Activated CD4-positive, alpha-beta T cell treated with anti-CD3 and anti-CD28 coated beads for 1 hour (primary cell): Measurements from ENCODE around the gene NFATC1.

Source experiments
- DNase-seq: peaks from one replicate; pipeline ENCODE4 v3.0.0-alpha.2; 2020

Gene NFATC1

GRCh38 chr18:79560861-79561210, 165.1 kb downstream of the NFATC1 start:
- no peak for DNase-seq

DNA sequence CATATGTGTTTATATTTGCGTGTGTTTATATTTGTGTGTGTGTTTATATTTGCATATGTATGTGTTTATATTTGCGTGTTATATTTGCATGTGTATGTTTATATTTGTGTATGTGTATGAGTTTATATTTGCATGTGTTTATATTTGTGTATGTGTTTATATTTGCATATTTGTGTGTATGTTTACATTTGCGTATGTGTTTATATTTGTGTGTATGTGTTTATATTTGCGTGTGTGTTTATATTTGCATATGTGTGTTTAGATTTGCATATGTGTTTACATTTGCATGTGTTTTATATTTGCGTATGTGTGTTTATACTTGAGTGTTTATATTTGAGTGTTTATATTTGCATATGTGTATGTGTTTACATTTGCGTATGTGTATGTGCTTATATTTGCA, 168.2 kb downstream of the NFATC1 start:
- DNase-seq, result no peak

DNA sequence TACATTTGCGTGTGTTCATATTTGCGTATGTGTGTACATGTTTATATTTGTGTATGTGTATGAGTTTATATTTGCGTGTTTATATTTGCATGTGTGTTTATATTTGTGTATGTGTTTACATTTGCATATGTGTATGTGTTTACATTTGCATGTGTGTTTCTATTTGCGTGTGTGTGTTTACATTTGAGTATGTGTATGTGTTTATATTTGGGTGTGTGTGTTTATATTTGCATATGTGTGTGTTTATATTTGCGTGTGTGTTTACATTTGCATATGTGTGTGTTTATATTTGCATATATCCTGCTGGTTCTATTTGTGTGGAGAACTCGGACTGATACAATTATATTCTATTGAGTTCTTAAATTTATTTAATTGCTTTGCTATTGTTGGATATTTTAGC, 168.7 kb downstream of the NFATC1 start:
- no peak for DNase-seq

GRCh38 chr18:79566771-79567431, 171.2 kb downstream of the NFATC1 start:
- DNase-seq, result no peak

GRCh38 chr18:79567481-79568147, 171.9 kb downstream of the NFATC1 start:
- no peak for DNase-seq

DNA sequence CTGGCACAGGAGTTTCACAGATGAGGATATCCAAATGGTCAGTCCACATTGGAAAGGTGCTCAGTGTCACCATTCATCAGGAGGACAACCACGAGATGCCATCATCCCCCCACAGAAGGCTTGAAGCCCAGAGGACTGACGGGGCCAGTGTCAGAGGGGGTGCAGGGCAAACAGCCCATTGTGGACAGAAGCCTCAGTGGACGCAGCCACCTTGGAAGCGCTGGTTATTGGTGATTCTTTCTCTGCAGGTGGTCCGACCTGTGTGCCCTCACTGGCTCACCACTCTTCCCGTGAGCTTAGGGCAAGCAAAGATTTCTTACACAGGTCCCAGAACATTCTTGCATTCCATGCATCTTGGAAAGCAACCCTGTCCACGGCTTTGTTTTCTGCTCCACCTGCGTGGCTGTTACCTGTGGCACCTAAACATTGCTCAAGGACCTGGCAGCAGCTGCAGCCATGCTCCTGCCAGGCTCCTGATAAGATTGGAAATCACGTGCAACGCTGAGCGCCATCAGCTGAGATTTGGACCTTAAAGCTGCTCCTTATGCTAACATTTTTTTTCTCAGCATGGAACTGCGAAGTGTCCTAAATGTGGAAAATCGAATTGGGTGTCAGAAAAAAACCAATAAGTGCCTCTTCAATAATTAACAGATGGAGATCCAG, 172.9 kb downstream of the NFATC1 start:
- no peak for DNase-seq

- no peak for DNase-seq
Observed at GRCh38 chr18:79569720-79570119, 174.0 kb downstream of the NFATC1 start.

DNA sequence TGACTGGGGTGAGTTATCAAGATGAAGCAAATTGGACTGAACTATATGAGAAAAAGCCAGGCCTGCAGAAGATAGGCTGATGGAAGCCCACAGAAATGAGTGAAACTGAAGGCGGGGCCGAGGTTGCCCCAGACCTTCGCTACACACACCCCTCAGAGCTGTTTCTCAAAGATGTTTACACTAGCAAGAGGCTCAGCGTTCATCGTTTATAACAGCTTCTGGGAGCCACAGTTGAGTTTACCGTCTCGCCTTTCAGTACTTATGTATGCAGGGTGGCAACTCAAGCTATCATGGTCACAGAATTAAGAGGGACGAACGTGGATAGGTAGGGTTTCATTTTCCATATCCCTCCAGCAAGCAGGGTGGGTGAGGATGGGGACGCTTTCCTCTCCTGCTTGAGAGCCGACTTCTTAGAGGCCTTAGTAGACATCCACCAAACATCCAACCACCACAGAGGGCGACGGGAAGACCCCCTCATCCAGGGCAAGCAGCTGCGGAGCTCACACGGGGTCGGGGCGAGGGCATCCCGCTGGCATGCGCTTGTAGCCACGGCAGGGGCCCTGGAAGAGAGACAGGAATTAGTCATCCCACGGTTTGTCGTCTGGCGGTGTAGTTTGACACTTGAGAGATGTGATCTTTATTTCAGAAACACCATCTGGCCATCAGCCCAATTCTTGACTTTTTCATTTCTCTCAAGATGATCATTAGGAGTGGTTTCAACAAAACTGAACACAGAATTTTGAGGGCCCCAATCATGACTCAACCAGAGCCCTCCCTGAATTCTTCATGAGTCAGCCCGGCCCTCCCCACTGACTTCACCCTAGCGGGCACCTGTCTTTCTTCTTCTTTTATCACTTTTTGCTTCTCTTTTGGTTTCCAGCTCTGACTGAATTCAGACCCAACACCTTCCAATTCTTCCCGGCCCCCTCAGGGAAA, 174.8 kb downstream of the NFATC1 start:
- no peak for DNase-seq

- DNase-seq, result no peak
Observed at GRCh38 chr18:79571211-79572092, 175.7 kb downstream of the NFATC1 start.

DNA sequence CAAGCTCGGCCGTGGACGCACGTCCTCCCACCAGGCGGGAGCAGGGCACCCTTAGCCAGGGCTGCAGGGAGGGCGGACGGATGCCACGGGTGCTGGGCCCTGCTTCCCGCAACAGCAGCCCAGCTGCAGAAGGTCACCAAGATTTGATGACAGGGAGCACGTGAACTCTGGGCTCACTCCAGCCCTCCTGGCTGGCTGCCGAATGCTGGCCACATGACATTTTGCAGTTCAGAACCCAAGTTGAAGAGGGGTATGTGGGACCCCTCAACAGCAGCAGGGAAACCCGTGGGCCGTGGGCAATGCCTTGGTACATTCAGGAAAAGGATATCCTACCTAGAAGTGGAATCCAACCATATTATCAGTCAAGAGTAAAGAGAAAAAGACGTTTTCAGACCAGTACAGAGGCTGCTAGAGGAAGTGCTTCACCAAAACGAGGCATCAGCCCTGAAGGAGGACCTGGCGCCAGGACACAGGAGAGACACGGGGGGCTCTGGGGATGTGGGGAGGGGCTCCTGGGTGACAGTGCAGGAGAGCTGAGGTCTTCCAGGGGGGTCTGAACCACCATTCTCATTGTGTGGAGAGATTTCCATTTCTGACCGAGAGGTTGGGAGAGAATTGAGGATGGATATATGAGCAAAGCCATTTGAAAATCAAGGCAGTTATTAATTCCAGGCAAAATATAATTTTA, 176.5 kb downstream of the NFATC1 start:
- no peak for DNase-seq

GRCh38 chr18:79572848-79573451, 177.2 kb downstream of the NFATC1 start:
- DNase-seq, result no peak

DNA sequence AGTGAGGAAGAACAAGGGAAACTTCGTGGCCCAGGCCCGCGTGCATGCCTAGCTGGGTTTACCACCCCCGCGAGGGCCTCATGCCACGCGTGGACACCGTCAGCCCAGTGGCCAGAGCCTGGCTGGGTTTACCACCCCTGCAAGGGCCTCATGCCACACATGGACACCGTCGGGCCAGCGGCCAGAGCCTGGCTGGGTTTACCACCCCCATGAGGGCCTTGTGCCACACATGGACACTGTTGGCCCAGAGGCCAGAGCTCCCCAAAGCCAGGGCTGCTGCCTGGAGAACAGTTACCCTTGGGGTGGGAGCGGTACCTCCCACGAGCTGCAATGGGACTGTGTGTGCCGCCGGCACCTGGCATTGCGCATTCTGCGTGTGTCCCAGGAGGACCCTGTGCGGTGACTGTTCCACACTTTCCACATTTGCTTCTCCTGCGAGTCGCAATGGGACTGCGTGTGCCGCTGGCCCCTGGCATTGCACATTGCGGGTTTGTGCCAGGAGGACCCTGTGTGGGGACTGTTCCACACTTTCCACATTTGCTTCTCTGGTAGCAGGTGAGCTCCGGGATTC, 178.3 kb downstream of the NFATC1 start:
- DNase-seq, result no peak

- DNase-seq, result no peak
Observed at GRCh38 chr18:79574938-79575525, 179.3 kb downstream of the NFATC1 start.

DNA sequence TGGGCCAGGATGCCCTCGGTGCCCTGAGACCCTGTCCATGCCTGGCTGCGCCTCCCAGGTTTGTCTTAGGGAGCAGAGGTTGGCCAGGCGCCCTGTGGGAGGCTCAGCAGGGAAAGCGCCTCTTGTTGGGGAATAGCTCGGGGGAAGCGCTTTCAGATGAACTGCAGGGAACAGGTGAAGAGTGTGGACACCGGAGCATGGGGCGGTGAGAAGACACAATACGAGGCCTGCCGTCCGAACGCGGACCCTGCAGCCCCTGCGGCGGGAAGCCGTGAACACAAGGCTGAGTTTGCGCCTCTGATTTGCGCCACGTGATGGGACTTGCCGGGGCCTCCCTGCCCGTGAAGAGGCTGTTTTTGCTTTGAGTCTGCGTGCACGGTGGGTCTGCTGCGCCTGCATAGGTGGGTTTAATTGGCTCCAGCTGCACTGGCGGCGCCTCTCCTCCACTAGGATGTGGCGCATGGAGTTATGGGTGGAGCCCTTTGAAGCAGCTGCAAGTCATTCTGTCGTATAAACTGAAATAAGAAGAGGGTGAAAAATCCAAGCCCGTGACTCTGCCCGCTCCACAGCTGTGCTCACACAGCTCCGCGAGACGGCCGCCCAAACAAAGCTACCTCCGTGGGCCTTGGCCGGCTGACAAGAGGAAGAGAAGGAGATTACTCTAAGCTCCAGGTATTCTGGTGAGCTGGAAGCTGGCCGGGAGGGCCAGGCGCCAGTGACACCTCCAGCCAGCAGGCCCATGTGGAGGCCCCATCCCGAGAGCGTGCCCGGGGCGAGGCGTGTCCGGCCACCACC, 180.4 kb downstream of the NFATC1 start:
- no peak for DNase-seq

DNA sequence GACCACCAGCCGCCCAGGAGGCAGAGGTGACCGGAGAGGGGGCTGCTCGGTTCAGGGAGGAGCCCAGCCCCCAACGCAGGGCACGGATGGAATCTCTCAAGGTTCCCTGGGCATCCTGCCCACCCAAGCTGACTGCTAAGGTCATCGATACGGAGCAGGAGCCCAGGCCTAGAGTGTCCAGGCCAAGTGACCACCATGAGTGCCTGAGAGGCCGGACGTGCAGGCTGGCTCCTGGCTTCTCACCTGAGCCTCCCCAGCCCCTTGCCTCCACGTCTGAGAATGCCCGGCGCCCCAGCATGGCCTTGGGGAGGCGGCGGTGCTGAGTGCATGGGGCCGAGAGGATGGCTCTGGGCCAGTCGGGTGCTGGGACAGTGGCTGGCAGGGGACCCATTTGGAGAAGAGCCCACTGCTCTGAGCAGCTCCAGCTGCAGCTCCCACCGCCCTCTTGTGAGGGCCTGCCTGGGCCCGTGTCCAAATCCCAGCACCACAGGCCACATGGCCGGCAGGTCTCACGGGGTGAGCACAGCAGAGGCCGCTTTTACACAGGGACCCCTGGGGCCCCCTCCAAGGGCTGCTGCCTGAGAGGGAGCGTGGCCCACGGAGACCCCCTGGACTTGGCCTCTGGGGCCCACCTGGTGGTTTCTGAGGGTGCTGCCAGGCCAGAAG, 181.1 kb downstream of the NFATC1 start:
- DNase-seq, result no peak

GRCh38 chr18:79577451-79578395, 182.0 kb downstream of the NFATC1 start:
- no peak for DNase-seq

DNA sequence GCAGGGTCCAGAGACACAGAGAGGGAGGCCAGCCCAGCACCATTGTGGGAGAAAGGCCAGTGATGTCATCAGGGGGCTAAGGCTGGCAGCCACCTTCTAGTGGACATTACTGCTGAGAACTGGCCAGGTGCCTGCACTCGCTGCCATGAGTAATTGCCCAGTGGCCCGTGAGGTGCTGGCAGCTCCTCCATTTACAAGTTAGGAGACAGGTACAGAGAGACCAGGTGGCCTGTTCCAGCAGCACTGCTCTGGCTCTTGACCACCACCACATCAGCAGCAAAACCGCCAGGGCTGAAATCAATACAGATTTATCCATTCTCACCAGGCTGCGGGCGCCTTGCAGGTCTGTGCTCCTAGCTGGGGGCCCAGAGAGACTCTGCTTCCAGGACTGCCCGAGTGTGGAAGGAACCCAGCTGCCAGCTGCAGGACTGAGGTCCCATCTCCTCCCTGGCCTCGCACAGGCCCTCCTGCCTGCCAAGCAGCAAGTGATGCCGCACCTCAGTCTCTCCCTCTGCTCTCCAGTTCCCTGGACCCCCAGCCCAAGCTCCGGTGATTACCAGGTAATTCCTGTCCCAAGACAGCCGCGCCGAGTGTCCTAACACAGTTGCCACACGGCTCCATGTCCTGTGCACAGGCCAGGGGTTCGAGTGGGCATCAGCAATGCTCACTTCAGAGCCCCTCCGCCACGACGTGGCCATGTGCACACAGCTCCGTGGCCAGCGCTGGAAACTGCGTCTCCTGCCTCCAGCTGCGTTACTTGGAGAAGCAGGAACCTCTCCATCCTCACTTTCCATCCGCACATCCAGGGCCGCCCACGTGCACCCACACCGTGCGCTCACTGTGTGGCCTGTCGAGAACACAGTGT, 182.9 kb downstream of the NFATC1 start:
- DNase-seq, result no peak
